ENCODE results near the gene GSTM4.
"Not testable (repeated sequence)": the region's sequence is repeated elsewhere in the genome, so short reads cannot be mapped to it uniquely, and the experiment has no call there.

GSTM4 gene

DNA sequence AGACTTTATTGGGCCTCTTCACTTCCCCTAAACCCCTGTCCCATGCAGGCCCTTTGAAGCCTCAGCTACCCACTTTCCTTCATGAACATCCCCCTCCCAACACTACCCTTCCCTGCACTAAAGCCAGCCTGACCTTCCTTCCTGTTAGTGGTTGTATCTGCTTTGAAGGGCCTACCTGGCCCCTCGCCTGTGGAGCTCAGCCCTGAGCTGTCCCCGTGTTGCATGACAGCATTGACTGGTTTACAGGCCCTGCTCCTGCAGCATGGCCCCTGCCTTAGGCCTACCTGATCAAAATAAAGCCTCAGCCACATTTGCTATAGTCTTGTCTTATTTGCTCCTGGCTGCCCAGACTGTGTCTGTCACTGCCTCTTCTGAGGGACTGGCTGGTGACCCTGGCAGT is 5.5 kb downstream of the GSTM4 start:
- H3K9ac ChIP-seq (ENCODE audit: low read depth in 1 of 2, low read length in 2 of 2): no peak overlapping the region
- H3K36me3 ChIP-seq (ENCODE audit: control insufficient read depth in 2 of 2, insufficient read depth in 2 of 2, low read length in 2 of 2): peaks cover 13 to 25% of the 10 kb centered on the region in 2 donors
- no peaks in the 10 kb centered on the region for H3K27me3 ChIP-seq (ENCODE audit: control insufficient read depth in 2 of 2, insufficient read depth in 2 of 2, low read length in 2 of 2)
- H3K4me3 ChIP-seq (ENCODE audit: low read length in 2 of 2): no peak overlapping the region
- peaks cover 0 to 4% of the 10 kb centered on the region in 2 donors for H3K4me1 ChIP-seq (ENCODE audit: control insufficient read depth in 2 of 2, insufficient read depth in 2 of 2, low read length in 2 of 2)
- H3K27ac ChIP-seq (ENCODE audit: low read depth in 2 of 2, low read length in 2 of 2): no peak overlapping the region
- H3K9me3 ChIP-seq (ENCODE audit: control insufficient read depth in 2 of 2, low read length in 2 of 2): no peaks in the 10 kb centered on the region

- Histone ChIP-seq H3K27me3 (ENCODE audit: control insufficient read depth in 2 of 2, insufficient read depth in 2 of 2, low read length in 2 of 2) (no peaks in the 10 kb centered on the region), H3K9ac (ENCODE audit: low read depth in 1 of 2, low read length in 2 of 2) (no peak overlapping the region), H3K36me3 (ENCODE audit: control insufficient read depth in 2 of 2, insufficient read depth in 2 of 2, low read length in 2 of 2) (peaks cover 4 to 13% of the 10 kb centered on the region in 2 donors), H3K4me3 (ENCODE audit: low read length in 2 of 2) (no peak overlapping the region), H3K27ac (ENCODE audit: low read depth in 2 of 2, low read length in 2 of 2) (no peak overlapping the region), H3K4me1 (ENCODE audit: control insufficient read depth in 2 of 2, insufficient read depth in 2 of 2, low read length in 2 of 2) (peaks cover 0 to 7% of the 10 kb centered on the region in 2 donors), H3K9me3 (ENCODE audit: control insufficient read depth in 2 of 2, low read length in 2 of 2) (no peaks in the 10 kb centered on the region)
These were observed 8.8 kb downstream of the GSTM4 start for GRCh38 chr1:109664671-109665070.

DNA sequence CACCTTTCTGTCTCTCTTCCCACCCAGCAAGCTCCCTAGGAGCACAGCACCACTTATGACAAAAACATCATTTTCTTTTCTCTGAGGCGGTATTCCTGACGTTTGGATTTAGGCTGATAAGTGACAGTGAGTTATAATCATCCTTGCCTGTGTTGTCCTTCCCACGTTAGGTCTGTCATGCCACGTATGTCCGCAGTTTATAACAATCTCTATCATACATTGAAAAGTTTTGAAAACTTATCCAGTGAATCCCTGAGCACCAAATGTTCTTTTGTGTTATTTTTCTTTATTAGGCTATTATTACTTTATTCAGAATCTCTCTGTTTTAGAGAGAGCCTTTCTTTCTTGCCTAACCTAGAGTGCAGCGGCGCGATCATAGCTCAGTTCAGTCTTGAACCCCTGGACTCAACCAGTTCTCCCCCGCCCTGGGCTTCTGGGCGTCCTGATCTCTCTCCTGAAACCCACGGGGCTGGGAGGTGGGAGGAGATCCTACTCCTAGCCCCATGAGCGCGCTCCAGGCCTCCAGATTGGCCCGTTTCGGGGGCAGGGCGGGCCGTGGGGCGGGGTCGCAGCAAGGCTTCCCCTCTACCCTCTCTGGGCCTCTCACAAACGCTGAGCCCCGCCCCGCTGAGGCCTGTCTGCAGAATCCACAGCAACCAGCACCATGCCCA is 11.7 kb downstream of the GSTM4 start, which contains the start of gene GSTM2:
Gene GSTM2 (plus strand): TSS at position 606 of the 671 bp plus-strand sequence. CDS start 59 bp downstream, at position 665.
- Histone ChIP-seq H3K4me3 (ENCODE audit: low read length in 2 of 2) (peak within 1 kb of the TSS; percentile 53 to 66), H3K9ac (ENCODE audit: low read depth in 1 of 2, low read length in 2 of 2) (peak within 1 kb of the TSS; percentile 47 to 54), H3K27ac (ENCODE audit: low read depth in 2 of 2, low read length in 2 of 2) (no peak within 1 kb of the TSS), H3K9me3 (ENCODE audit: control insufficient read depth in 2 of 2, low read length in 2 of 2) (no peaks in the 10 kb centered on the region), H3K4me1 (ENCODE audit: control insufficient read depth in 2 of 2, insufficient read depth in 2 of 2, low read length in 2 of 2) (peaks cover 0 to 7% of the 10 kb centered on the region in 2 donors), H3K27me3 (ENCODE audit: control insufficient read depth in 2 of 2, insufficient read depth in 2 of 2, low read length in 2 of 2) (no peaks in the 10 kb centered on the region), H3K36me3 (ENCODE audit: control insufficient read depth in 2 of 2, insufficient read depth in 2 of 2, low read length in 2 of 2) (no peaks in the 10 kb centered on the region)

DNA sequence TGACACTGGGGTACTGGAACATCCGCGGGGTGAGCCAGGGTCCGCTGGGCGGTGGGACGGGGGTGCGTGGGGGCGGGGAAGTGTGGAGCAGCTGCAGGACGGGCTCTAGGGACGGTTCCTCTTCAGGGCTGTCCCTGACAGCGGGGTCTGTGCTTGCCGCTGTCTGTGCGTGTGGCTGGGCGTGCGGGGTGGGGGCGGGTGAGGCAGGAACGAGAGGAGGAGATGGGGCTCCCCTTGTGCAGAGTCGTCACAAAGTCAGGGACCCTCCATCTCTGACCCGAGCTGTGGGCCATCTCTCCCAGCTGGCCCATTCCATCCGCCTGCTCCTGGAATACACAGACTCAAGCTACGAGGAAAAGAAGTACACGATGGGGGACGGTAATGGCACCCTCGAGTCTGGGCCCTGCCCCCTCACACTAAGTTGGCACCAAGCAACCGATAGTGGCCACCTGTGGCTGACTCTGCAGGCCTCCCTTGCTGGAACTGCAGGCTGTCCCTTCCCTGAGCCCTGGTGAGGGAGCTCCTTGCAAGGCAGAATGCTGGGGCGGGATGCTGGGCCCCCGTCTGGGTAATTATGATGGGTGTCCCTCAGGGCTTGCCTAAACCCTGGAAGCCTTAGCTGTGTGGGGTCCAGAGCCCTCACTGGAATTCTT is 12.3 kb downstream of the GSTM4 start:
- no peaks in the 10 kb centered on the region for H3K36me3 ChIP-seq (ENCODE audit: control insufficient read depth in 2 of 2, insufficient read depth in 2 of 2, low read length in 2 of 2)
- H3K27me3 ChIP-seq (ENCODE audit: control insufficient read depth in 2 of 2, insufficient read depth in 2 of 2, low read length in 2 of 2): no peaks in the 10 kb centered on the region
- no peaks in the 10 kb centered on the region for H3K9me3 ChIP-seq (ENCODE audit: control insufficient read depth in 2 of 2, low read length in 2 of 2)
- H3K9ac ChIP-seq (ENCODE audit: low read depth in 1 of 2, low read length in 2 of 2): peak overlapping the region; percentile 43 to 47
- peaks cover 0 to 7% of the 10 kb centered on the region in 2 donors for H3K4me1 ChIP-seq (ENCODE audit: control insufficient read depth in 2 of 2, insufficient read depth in 2 of 2, low read length in 2 of 2)
- H3K27ac ChIP-seq (ENCODE audit: low read depth in 2 of 2, low read length in 2 of 2): no peak overlapping the region
- H3K4me3 ChIP-seq (ENCODE audit: low read length in 2 of 2): peak overlapping the region; percentile 53 to 66

- peaks cover 0 to 7% of the 10 kb centered on the region in 2 donors for H3K4me1 ChIP-seq (ENCODE audit: control insufficient read depth in 2 of 2, insufficient read depth in 2 of 2, low read length in 2 of 2)
- peak overlapping the region in 1 of 2 donors; percentile 31 for H3K4me3 ChIP-seq (ENCODE audit: low read length in 2 of 2)
- H3K27ac ChIP-seq (ENCODE audit: low read depth in 2 of 2, low read length in 2 of 2): peak overlapping the region in 1 of 2 donors; percentile 43
- no peaks in the 10 kb centered on the region for H3K9me3 ChIP-seq (ENCODE audit: control insufficient read depth in 2 of 2, low read length in 2 of 2)
- H3K27me3 ChIP-seq (ENCODE audit: control insufficient read depth in 2 of 2, insufficient read depth in 2 of 2, low read length in 2 of 2): no peaks in the 10 kb centered on the region
- H3K36me3 ChIP-seq (ENCODE audit: control insufficient read depth in 2 of 2, insufficient read depth in 2 of 2, low read length in 2 of 2): no peaks in the 10 kb centered on the region
- H3K9ac ChIP-seq (ENCODE audit: low read depth in 1 of 2, low read length in 2 of 2): no peak overlapping the region
These were observed 13.5 kb downstream of the GSTM4 start for GRCh38 chr1:109669246-109669948.

DNA sequence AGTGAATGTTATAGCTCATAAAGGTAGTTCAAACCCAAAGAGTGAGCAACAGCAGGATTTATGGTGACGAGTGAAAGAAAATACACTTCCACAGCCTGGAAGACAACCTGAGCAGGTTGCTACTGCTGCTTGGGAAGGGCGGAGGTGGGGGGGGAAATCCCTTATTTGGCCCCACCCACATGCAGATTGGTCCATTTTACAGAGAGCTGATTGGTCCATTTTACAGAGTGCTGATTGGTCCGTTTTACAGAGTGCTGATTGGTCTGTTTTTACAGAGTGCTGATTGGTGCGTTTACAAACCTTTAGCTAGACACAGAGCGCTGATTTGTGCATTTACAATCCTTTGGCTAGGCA is 14.0 kb downstream of the GSTM4 start:
- H3K9me3 ChIP-seq (ENCODE audit: control insufficient read depth in 2 of 2, low read length in 2 of 2); H3K9ac ChIP-seq (ENCODE audit: low read depth in 1 of 2, low read length in 2 of 2); H3K36me3 ChIP-seq (ENCODE audit: control insufficient read depth in 2 of 2, insufficient read depth in 2 of 2, low read length in 2 of 2); H3K27me3 ChIP-seq (ENCODE audit: control insufficient read depth in 2 of 2, insufficient read depth in 2 of 2, low read length in 2 of 2); H3K4me1 ChIP-seq (ENCODE audit: control insufficient read depth in 2 of 2, insufficient read depth in 2 of 2, low read length in 2 of 2): not testable (repeated sequence)
- H3K27ac ChIP-seq (ENCODE audit: low read depth in 2 of 2, low read length in 2 of 2): peak overlapping the region in 1 of 2 donors; percentile 43
- H3K4me3 ChIP-seq (ENCODE audit: low read length in 2 of 2): peak overlapping the region in 1 of 2 donors; percentile 31

- Histone ChIP-seq H3K4me3 (ENCODE audit: low read length in 2 of 2) (no peak overlapping the region), H3K9me3 (ENCODE audit: control insufficient read depth in 2 of 2, low read length in 2 of 2) (no peaks in the 10 kb centered on the region), H3K27ac (ENCODE audit: low read depth in 2 of 2, low read length in 2 of 2) (no peak overlapping the region), H3K9ac (ENCODE audit: low read depth in 1 of 2, low read length in 2 of 2) (no peak overlapping the region), H3K27me3 (ENCODE audit: control insufficient read depth in 2 of 2, insufficient read depth in 2 of 2, low read length in 2 of 2) (no peaks in the 10 kb centered on the region), H3K4me1 (ENCODE audit: control insufficient read depth in 2 of 2, insufficient read depth in 2 of 2, low read length in 2 of 2) (peaks cover 0 to 7% of the 10 kb centered on the region in 2 donors), H3K36me3 (ENCODE audit: control insufficient read depth in 2 of 2, insufficient read depth in 2 of 2, low read length in 2 of 2) (no peaks in the 10 kb centered on the region)
These were observed 15.2 kb downstream of the GSTM4 start for GRCh38 chr1:109671067-109671466.

DNA sequence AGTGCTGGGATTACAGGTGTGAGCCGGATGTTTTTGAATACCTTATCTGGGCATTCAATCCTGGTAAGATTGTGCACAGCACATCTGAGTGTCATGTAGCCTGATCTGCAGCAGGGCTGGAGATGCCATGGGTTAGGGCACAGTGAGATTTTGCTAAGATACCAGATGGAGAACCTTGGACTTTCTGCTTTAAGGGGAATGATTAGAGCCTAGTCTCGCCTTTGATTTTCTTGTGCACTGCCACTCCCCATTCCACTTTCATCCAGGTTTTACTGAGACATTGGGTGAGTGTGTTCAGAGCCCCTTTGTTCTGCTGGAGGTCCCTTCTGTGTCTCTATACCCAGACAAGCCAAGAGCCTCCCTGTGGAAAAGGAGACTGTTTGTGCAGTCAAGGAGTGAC is 18.0 kb downstream of the GSTM4 start:
- H3K27ac ChIP-seq (ENCODE audit: low read depth in 2 of 2, low read length in 2 of 2); H3K36me3 ChIP-seq (ENCODE audit: control insufficient read depth in 2 of 2, insufficient read depth in 2 of 2, low read length in 2 of 2); H3K27me3 ChIP-seq (ENCODE audit: control insufficient read depth in 2 of 2, insufficient read depth in 2 of 2, low read length in 2 of 2); H3K4me1 ChIP-seq (ENCODE audit: control insufficient read depth in 2 of 2, insufficient read depth in 2 of 2, low read length in 2 of 2); H3K4me3 ChIP-seq (ENCODE audit: low read length in 2 of 2); H3K9me3 ChIP-seq (ENCODE audit: control insufficient read depth in 2 of 2, low read length in 2 of 2); H3K9ac ChIP-seq (ENCODE audit: low read depth in 1 of 2, low read length in 2 of 2): not testable (repeated sequence)

GRCh38 chr1:109676683-109677381 is 20.9 kb downstream of the GSTM4 start:
- not testable (repeated sequence) for H3K36me3 ChIP-seq (ENCODE audit: control insufficient read depth in 2 of 2, insufficient read depth in 2 of 2, low read length in 2 of 2); H3K4me1 ChIP-seq (ENCODE audit: control insufficient read depth in 2 of 2, insufficient read depth in 2 of 2, low read length in 2 of 2); H3K4me3 ChIP-seq (ENCODE audit: low read length in 2 of 2); H3K9ac ChIP-seq (ENCODE audit: low read depth in 1 of 2, low read length in 2 of 2); H3K9me3 ChIP-seq (ENCODE audit: control insufficient read depth in 2 of 2, low read length in 2 of 2); H3K27me3 ChIP-seq (ENCODE audit: control insufficient read depth in 2 of 2, insufficient read depth in 2 of 2, low read length in 2 of 2); H3K27ac ChIP-seq (ENCODE audit: low read depth in 2 of 2, low read length in 2 of 2)

DNA sequence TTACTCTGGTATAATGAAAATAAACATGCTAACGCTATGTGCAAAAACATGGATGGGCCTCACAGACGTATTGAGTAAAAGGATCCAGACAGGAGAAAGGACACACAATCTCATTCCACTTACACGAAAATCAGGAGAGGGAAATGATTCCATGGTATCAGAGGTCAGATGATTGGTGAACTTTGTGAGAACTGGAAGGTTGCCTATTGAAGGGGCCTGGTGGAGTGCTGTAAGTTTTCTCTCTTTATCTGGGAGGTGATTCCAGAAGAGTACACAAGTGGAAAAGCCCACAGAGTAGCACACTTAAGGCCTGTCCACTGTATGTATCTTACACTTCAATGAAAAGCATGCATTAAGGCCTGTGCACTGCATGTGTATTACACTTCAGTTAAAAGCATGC is 21.6 kb downstream of the GSTM4 start:
- H3K27me3 ChIP-seq (ENCODE audit: control insufficient read depth in 2 of 2, insufficient read depth in 2 of 2, low read length in 2 of 2): no peaks in the 10 kb centered on the region
- H3K9me3 ChIP-seq (ENCODE audit: control insufficient read depth in 2 of 2, low read length in 2 of 2): no peaks in the 10 kb centered on the region
- no peaks in the 10 kb centered on the region for H3K36me3 ChIP-seq (ENCODE audit: control insufficient read depth in 2 of 2, insufficient read depth in 2 of 2, low read length in 2 of 2)
- no peak overlapping the region for H3K9ac ChIP-seq (ENCODE audit: low read depth in 1 of 2, low read length in 2 of 2)
- H3K4me1 ChIP-seq (ENCODE audit: control insufficient read depth in 2 of 2, insufficient read depth in 2 of 2, low read length in 2 of 2): no peaks in the 10 kb centered on the region
- H3K4me3 ChIP-seq (ENCODE audit: low read length in 2 of 2): no peak overlapping the region
- H3K27ac ChIP-seq (ENCODE audit: low read depth in 2 of 2, low read length in 2 of 2): no peak overlapping the region

All from mucosa of rectum (tissue), 2 donors.